H1 (cell line): Measurements from ENCODE around the gene FAM241A.

ENCODE experiments used
- EZH2 ChIP-seq: fragments of 200-600 bp; sonication (generic); IDR thresholded peaks from 2 replicates; pipeline ENCODE4 v1.7.1; 2012; ENCODE audit warnings: low read depth, mild to moderate bottlenecking, moderate library complexity, low read length, inconsistent platforms; ENCODE audit not compliant: severe bottlenecking
- JUN ChIP-seq: IDR thresholded peaks from 2 replicates; pipeline ENCODE4 v1.6.1; 2011; ENCODE audit warnings: low read depth, mild to moderate bottlenecking, improper control_type of control experiment, low read length

DNA sequence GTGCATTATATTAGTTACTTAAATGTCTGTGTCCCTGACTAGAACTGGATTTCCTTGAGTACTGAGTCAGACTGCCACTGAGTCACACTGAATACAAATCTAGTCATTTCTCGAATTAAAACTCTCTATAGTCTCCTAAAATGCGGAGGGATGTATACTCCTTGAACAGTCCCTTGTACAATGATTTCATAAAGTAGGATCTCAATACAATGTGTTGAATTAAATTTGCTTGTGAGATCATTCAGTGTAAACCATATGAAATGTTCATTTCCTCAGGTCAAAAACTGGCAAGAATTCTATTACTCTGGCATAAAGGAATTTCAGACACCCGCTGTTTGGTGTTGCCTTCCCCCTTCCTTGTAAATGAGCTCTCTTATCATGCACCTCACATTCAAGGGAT is 17.5 kb upstream of the FAM241A start:
- no peak for TF ChIP-seq JUN
- no peak for TF ChIP-seq EZH2
